Fibroblast of skin of abdomen (primary cell): Measurements from ENCODE around the gene PKM. TPM values are rescaled to one million over a fixed set of nuclear protein-coding genes. Genes with fewer than 3 reads are reported as not detected.
A peak's percentile ranks its signal among the peaks of the same experiment; 100 is the strongest.
"Not testable (repeated sequence)": the region's sequence is repeated elsewhere in the genome, so short reads cannot be mapped to it uniquely, and the experiment has no call there.

Experiments used
- DNase-seq: peaks from one replicate; pipeline ENCODE4 v3.0.0-alpha.2; 2013
- polyA plus RNA-seq, 2 experiments: library from polyadenylated mRNA; unstranded; fragments of 120-200 nt; gene quantifications; one replicate each; pipeline ENCODE4 v1.2.1, GENCODE V29; 2013; ENCODE audit not compliant: insufficient read length in 2 of 2

The PKM gene
- 2,047 TPM for polyA plus RNA-seq (2013, experiment 1 of 2; ENCODE audit: insufficient read length)
- 2,088 TPM for polyA plus RNA-seq (2013, experiment 2 of 2; ENCODE audit: insufficient read length)

DNA sequence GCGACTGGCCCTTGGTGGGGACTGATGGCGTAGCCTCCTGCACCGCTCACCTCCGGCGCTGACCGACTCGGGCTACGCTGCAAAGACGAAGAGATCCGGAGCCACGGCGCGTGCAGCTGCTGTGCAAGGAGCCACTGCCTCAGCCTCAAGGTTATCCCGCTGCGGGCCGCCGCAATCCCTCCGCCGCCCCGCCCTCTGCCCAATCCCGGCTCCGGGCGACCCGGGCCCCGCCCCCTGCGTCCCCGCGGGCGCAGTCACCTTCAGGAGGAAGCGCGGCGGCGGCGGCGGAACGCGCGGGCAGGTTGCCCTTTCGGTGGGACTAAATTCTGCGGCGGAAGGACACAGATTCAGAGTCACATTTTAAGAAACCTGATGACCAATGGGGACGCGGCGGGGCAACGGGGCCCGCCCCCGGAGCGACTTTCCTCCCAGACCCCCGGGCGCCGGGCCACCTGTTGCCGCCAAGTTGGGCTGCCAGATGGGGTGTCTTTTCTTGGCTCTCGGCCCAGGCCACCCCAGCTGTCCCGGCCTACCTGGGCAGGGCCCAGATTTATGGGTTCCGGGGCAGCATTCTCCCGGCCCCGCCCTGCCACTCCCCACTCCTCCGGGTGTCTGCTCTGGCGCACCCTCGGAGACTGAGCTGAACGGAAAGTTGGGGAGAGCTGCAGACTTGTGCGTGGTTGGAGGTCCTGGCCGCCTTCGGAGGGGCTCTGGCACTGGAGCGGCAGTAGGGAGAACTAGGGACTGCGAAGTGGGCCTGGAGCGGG is at the start of gene PKM:
PKM (minus strand) TSS at position 125 of the 767 bp plus-strand sequence. CDS start 12,093 bp downstream, outside the sequence.
- DNase-seq = peak; percentile 99

DNA sequence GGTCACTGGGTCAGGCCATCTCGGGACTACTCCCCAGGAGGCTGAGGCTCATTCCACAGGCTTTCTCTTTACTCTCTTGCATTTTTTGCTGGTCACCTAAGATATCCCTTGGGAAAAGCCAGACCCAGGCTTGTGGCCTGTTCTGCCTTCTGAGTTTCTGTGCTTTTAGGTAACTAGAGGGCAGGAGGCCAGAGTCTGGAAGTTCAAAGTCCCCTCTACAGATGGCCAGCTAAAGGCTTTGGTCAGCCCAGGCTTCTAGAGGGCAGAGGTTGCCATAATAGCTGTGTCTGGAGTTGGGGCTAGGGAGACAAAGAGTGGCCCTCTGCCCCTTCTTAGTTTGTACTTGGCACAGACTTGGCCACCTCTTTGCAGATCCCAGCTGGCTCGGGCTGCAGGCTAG is 49.8 kb upstream of the PKM start:
- DNase-seq = no peak

DNA sequence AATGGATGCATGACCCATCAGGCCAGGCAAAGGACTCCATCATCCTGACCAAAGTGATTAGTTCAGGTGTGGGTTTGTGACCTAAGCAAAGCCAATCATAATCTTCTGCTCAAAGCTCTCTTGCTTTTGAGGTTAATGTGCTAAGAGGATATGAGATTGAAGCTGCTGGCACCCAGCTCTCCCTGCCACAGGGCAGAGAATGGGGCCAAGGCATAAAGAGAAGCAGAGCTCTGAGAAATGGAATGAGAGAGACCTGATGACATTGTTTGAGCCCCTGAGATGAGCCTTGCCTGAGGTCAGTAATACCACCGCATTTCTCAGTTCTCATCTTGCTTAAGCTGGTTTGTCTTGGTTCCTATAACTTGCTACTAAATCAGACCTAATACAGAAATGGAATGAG is 47.7 kb upstream of the PKM start:
- no peak for DNase-seq

DNA sequence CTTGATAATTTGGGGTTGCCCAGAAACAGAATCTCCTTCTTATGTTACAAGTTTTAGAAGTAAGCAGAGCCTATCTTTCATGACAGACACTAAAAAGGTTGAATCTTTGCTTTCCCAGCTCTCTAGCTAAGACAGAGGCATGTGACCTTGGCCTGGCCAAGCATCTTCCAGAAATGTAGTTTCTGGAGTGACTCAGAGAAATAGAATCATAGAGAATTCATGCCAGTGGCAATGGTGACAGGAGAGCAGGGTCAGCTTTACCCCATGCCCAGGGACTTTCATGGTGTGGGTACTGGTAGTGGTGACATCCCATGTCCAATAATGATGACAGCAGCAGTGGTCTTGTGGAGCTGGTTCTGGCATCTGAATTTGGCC is 45.3 kb upstream of the PKM start:
- DNase-seq = no peak

DNA sequence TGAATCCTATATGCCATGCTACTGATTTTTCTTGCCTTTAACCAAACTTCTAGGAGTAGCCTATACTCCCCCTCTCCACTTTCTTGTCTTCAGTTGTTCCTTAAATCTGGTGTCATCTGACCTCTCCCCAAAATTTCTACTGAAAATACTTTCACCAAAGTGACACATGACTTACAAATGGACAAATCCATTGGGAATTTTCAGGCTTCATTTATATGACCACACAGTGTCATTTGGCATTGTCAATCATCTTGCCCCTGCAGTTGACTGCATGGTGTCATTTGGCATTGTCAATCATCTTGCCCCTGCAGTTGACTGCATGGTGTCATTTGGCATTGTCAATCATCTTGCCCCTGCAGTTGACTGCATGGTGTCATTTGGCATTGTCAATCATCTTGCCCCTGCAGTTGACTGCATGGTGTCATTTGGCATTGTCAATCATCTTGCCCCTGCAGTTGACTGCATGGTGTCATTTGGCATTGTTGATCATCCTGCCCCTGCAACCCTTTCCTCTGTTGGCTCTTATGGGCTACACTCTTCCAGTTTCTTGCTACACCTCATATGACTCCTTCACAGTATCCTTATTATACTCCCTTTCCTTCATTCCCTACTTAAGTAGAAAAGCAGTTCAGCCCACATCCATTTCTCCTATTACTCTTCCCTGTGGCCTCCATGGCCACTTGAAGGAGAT is 44.8 kb upstream of the PKM start:
- DNase-seq = not testable (repeated sequence)

DNA sequence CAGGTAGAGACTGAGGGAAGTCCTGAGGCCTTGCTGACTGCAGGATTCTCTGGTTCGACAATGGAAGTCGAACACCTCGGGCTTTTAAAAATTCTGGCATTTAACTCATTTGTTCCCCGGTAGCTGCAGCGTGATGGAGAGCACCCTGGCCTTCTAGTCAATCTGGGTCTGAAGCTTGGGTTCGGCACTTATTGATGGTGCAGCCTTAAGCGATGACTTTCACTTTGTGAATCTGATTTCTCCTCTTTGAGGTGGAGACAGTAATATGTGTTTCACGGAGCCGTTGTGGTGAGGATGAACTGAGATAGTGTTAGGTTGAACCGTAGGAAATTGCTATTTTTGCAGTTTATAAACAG is 42.0 kb upstream of the PKM start:
- no peak for DNase-seq

DNA sequence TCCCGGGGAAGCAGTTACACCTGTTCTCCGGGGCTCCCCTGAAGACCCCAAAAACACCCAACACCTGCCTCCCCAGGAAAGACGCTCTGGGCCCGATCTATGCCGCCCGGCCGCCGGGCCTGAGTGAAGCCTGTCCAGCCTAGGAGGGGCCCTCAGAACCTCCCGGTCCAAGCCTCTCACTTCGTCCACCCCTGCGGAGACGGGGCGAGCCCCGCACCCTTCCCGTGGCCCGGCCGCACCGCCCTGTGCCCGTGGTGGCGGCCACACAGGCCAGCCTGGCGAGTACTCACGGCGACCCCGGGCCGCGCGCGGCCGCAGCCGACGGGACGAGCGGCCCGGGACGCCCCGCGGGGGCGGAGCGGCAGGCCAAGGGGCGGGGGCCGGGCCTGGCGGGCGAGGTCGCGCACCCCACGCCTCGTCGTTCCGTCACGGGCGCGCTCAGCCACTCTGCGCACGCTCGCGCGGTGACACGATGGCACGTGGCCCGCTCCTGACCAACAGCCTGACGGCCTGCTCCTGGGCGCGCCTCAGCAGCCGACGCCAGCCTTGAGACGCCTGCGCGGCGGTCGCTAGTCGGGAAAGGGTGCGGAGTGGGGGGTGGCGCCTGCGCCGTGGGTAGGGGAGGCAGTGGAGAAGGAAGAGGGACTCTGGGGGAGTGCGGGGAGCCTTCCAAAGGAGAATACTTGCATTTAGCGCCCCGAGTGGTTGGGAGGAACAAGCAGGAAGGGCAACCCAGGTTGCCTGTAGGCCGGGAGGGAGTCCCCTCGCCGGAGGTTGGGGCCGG is 41.4 kb upstream of the PKM start, which contains the start of gene PARP6:
PARP6 (minus strand) TSS at position 342 of the 784 bp plus-strand sequence. CDS start 5,077 bp downstream, outside the sequence.
- DNase-seq = peak; percentile 99

DNA sequence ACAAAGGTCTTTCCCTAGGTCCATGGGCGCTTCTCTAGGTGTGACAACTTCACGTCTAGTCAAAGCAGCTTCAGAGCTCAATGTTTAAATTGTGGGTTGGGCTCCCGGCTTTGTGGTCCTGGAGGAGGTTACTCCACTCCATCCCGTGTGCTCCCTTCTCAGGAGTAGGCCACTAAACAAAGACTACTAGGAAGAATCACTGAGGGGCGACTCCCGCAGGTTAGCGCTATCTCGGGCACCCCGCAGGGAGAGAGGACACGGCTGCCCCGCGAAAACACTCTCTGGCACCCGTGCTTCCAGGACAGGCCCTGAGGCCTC is 40.9 kb upstream of the PKM start:
- peak; percentile 9 for DNase-seq

DNA sequence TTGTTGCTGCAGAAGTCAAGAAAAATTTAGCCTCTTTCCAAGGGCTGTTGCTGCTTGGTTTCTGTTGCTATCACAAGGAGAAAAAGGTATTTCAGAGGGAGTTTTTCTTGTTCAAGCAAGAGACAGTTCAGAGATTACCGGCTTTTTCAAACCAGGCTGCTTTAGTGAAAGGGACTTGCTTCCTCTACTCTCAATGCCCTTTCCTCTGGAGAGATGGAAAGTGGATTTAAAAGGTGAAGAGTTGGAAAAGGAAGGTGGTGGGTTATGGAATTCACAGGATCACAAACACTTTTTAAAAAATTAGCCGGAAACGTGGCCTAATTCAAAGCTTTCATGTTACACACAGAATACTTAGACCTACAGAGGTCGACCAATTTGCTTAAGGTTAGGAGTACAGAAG is 40.2 kb upstream of the PKM start:
- no peak for DNase-seq

DNA sequence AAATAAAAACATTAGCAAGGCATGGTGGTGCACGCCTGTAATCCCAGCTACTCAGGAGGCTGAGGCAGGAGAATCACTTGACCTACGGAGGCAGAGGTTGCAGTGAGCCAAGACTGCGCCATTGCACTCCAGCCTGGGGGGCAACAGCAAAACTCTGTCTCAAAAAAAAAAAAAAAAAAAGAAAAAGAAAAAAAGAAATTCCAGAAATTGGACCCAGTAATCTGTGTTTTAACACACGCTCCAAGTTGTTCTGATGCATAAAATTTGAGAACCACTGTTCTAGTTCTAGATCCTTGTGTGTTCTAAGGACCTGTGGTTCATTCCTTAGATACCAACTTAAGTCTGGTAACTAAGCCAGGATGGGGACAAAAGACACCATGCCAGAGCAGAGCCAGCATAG is 38.7 kb upstream of the PKM start:
- DNase-seq = no peak

DNA sequence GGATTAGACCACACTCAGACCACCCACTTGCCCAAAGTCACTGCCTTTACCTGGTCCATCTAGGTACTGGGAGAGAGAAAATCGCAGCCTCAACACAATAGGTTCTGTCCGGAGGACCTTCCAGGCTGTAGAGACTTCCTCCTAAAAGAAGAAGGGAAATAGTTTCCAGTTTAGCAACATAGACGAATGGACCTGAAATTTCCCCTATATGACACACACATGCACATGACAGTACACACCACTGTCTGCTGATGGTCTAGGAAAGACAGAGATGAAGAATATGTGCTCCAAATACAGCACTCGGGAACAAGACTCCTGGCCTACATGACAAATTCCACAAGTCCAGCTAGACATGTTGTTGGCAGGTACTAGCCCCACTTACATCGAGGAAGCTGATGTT is 34.0 kb upstream of the PKM start:
- DNase-seq = no peak

DNA sequence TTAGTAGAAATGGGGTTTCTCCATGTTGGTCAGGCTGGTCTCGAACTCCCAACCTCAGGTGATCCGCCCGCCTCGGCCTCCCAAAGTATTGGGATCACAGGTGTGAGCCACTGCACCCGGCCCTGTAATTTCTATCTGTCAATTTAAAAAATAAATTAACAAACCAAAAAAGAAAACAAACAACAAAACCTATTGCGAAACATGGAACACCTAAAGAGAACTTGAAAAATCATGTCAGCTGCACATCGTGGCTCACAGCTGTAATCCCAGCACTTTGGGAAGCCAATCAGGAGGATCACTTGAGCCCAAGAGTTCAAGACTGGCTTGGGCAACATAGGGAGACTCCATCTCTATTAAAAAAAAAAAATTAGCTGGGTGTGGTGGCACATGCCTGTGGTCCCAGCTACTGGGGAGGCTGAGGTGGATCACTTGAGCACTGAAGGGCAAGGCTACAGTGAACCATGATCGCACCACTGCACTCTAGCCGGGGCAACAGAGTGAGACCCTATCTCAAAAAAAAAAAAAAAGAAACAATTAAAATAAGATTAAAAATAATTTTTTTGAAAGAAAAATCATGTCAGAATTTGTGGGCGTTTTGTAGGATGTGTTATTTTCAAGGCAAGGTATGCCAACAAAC is 21.8 kb upstream of the PKM start:
- no peak for DNase-seq

DNA sequence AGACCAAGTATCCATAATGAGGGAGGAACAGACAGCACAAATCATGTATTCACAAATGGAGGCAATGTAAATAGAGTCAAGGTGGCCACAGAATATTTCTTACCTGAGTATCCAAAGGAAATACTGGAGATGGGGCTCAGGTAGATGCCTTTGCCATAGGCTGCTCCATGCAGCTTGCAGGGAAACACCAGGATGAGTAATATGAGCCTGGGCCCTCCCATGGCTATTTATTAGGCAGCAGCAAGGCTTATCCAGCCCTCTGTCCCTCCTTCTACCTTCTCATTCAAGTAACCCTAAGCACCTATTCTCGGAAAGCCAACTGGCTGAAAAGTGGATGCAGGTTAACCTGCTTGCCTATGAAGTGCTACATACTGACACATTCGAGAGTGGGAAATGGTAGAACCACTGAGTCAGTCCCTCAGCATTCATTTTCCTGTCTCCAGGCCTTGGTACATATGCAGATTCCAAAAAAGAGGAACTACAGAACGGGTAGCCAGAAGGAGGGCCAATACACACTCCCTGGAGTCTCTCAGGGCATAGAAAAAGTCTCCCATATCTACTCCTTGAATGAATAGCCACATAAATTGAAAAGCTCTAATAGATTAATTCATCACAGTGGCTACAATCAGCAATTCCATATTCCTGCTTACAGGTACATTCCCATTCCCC is 18.3 kb upstream of the PKM start:
- no peak for DNase-seq

DNA sequence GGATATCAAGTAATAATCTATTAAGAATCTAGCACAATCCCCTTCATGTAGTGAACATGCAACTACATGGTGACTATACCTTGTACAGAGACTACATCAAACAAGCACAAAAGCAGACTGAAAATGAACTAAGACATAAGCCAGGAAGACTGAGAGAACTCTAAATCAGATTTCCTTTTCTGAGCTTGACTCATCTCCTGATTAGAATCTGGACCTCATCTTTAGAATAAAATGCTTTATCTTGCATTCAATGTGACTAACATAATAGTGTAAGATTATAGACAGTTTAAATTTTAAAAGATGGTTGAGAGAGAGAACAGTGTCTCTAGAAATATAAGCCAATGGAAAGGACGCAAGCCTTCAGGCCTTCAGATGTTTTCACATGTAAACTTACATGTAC is 17.5 kb upstream of the PKM start:
- no peak for DNase-seq

DNA sequence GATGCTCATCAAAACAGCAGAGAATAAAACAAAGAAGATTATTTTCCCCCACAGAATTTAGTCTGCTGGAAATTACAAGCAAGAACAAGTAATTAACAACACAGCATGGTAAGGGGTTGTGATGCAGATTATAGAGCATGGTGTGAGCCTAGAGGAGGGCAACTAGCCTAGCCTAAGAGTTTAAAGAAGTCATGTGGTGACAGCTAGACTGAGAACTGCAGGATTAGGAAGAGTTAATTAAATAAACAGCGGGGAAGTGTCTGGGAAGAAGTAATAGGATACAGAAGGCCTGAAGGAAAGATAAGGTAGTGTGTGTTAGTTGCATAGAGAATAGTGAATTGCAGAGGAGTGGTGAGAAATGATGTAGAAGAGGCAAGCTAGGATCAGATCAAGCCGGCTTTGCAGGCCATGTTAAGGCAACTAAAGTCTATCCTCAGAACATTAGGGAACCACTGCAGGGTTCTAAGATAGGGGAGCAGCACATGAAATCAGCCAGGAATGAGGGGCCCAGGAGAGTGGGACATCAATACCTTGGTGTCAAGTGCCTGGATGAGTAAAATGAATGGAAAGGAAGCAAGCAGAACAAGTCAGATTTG is 11.9 kb upstream of the PKM start:
- DNase-seq = no peak

DNA sequence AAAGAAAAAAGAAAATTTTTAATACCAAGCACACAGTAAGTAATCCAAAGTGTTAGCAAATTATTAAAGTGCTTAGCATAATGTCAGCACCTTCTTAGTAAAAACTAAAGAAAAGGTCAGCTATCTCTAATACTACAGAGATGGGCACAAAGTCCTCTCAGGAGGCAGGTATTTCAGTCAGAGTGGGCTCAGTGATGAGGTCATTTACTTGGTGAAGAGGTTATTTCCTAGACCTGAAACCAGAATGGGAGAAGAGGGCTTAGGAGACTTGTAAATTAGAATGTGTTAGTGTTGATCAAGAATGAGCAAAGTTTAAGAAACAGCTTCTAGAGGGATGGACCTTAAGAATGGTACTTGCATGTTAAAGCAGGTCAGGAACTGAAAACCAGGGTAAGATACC is 8.7 kb upstream of the PKM start:
- no peak for DNase-seq

DNA sequence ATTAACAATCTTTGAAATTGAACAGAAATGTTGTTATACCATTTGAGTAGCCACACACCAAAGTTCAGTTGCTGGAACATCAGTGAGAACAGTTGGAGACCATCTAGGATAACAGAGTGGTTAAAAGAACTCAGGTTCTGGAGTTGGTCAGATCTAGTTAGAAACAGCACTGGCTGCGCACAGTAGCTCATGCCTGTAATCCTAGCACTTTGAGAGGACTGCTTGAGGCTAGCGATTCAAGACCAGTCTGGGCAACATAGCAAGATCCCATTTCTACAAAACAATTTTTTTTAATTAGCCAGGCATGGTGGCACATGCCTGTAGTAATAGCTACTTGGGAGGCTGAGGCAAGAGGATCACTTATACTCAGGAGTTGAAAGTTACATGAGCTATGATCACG is 7.6 kb upstream of the PKM start:
- DNase-seq = no peak

DNA sequence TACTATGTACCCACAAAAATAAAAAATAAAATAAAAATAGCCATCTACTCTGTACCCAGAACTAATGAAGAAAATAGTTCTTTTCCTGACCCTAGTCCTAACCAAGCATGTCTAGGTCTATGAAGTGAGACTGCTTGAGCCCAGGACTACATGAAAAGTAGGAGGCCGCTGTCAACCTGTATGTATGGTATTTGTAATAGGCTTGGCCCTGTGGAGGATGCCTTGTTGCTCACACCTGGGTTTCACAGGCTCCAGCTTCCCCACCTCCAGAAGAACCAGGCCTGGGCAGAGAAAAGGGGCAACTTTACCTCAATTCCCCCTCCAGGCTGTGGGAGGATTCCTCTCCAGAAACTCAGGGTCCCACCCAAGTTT is 6.8 kb upstream of the PKM start:
- DNase-seq = no peak

DNA sequence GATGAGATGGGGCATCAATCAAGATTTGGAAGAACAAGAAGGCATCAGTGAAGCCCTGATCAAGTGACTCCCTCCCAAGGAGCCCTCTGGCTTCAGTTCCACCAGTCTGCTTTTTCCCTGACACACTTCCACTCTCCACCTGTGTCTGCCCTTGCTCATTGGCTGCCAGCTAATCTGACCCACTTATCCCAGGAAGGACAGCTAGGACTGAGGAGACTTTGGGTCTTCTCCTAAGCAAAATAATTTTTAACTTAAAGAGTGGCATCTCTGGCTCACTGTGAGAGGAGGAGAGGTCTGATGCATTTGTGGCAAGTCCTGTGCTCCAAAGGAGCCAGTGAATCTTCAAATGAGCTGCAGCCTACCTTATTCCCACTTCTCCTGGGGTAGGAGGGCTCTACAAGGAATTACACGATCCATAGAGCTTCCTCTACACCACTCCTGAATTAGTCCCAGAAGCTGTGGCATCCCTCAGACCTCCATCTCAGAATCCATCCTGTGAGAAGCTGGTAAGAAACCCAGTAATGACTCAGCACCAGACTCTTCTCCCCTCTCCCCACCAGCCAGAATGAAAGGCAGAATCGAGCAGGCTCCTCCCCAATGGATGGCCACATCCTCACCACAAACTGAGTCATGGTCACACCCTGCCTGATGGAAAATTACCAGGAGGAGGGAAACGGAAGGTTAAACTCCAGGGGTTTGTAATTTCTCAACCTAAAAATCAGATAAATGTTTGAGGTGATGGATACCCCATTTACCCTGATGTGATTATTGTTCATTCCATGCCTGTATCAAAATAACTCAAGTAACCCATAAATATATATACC is 6.3 kb upstream of the PKM start:
- DNase-seq = peak; percentile 98

DNA sequence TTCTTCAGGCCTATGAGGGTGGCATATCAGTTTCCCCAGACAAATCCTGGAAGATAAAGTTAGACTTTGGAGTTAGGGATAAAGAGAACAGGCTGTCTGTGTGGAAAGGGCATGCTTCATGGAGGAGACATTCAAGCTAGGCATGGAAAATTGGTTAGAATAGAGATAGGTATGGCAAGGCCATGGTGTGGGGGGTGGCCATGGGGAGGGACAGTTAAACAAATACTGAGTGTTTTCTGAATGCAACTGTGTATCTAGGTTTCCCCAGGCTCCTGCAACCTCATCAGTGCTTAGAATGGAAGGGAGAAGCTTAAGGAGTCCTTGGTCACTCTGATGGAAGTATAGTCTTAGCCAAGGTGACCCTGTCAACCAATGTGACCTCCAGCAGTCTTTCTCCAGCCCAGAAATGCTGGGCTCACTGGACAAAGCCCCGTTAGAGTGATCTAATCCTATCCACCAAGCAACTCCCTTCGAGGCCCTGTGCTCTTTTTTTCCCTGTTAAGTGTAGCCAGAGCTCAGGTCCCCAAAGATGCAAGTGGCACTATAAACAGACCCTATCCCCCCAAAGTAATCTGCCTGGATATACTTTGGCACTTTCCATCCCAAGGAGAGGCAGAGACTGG is 5.5 kb upstream of the PKM start:
- DNase-seq = no peak

DNA sequence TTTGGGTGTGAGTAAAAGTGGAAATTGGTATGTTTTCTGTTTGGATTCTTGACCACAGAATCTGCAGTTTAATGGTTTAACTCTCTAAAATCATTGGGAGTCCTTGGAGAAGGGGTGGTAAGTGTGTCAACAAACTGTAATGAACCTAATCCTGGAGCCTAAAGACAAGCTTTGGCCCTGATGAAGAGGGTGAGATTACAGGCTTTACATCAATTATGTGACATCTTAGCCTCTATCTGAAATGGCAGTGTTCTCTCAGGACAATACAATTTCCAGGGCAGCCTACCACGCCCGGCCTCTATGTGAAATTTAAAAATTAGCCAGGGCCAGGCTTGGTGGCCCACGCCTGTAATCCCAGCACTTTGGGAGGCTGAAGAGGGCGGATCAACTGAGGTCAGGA is 4.3 kb upstream of the PKM start:
- DNase-seq = no peak
